Natural killer cell (primary cell): ENCODE results near the gene ANKLE1. TPM values are rescaled to one million over a fixed set of nuclear protein-coding genes. Genes with fewer than 3 reads are reported as not detected.

Experiments used
- ATAC-seq, 3 donors: fragments of 150-1000 bp in 2 of 3; fragments of 200-7000 bp in 1 of 3; cut with Tn5 transposase; 1 replicate in 1 of 3; 2 replicates in 2 of 3; pipeline ENCODE4 v1.10.0; 2021; ENCODE audit warnings: mild to moderate bottlenecking in 2 of 3, moderate library complexity in 2 of 3
- DNase-seq, 2 donors: peaks; one replicate each; pipeline versions ENCODE4 v3.0.0 to v3.0.0-alpha.2; 2013 to 2021; ENCODE audit warnings: mixed read lengths in 1 of 2
- H3K27ac ChIP-seq: one replicate; pipeline ENCODE4 v1.5.1; 2013; ENCODE audit warnings: mild to moderate bottlenecking, low read length
- H3K27me3 ChIP-seq: one replicate; pipeline ENCODE4 v1.6.1; 2013; ENCODE audit warnings: low read length; ENCODE audit not compliant: control insufficient read depth, insufficient read depth
- H3K36me3 ChIP-seq: one replicate; pipeline ENCODE4 v1.6.1; 2013; ENCODE audit warnings: low read length; ENCODE audit not compliant: control insufficient read depth, insufficient read depth
- H3K4me1 ChIP-seq: one replicate; pipeline ENCODE4 v1.6.1; 2013; ENCODE audit warnings: low read length; ENCODE audit not compliant: control insufficient read depth, insufficient read depth
- H3K4me3 ChIP-seq: one replicate; pipeline ENCODE4 v1.5.1; 2013; ENCODE audit warnings: low read length
- H3K9me3 ChIP-seq: one replicate; pipeline ENCODE4 v1.6.1; 2013; ENCODE audit warnings: low read length; ENCODE audit not compliant: control insufficient read depth, insufficient read depth
- H3K27ac Mint-ChIP-seq, 2 donors: one replicate each; pipeline ENCODE4 v1.8.0; 2022; ENCODE audit warnings: mild to moderate bottlenecking in 2 of 2, mixed read lengths in 2 of 2, moderate library complexity in 1 of 2
- H3K27me3 Mint-ChIP-seq, 2 donors: one replicate each; pipeline ENCODE4 v1.8.0; 2022; ENCODE audit warnings: low read depth in 2 of 2, mixed read lengths in 2 of 2
- H3K36me3 Mint-ChIP-seq: one replicate; pipeline ENCODE4 v1.8.0; 2022; ENCODE audit warnings: mixed read lengths
- H3K4me1 Mint-ChIP-seq, 2 donors: one replicate each; pipeline ENCODE4 v1.8.0; 2022; ENCODE audit warnings: mixed read lengths in 2 of 2
- H3K4me3 Mint-ChIP-seq: one replicate; pipeline ENCODE4 v1.8.0; 2022; ENCODE audit warnings: mild to moderate bottlenecking, moderate library complexity, mixed read lengths
- H3K9me3 Mint-ChIP-seq, 2 donors: one replicate each; pipeline ENCODE4 v1.8.0; 2022; ENCODE audit warnings: mixed read lengths in 2 of 2
- CTCF ChIP-seq: fragments of 200-600 bp; IDR thresholded peaks from one replicate; pipeline ENCODE4 v1.8.0; 2022; ENCODE audit warnings: antibody characterized with exemption
- WGBS: methylation state at CpG from one replicate; pipeline ENCODE4 v1.1.7; 2013; ENCODE audit warnings: missing lambda C conversion rate; ENCODE audit not compliant: insufficient coverage; 5-methylcytosine and 5-hydroxymethylcytosine counted together
- intact Hi-C: fragments of 100-400 bp; cut with micrococcal nuclease; formaldehyde crosslinking; loops from one replicate; pipeline ENCODE4 v1.14.2; 2022
- total RNA-seq, 4 donors: library from RNA; stranded (reverse); fragments of 120-200 nt in 1 of 4; gene quantifications; one replicate each; pipeline versions ENCODE4 v1.2.3 to v1.2.4, GENCODE V29; 2013 to 2022

ANKLE1 gene
- total RNA-seq, 3 donors from 2014 or later (not counting 1 experiment from before 2014, with no cell fraction given), result 1.3 to 3.6 (median 2.0) TPM

GRCh38 chr19:17260842-17261325 is 20.8 kb upstream of the ANKLE1 start:
- Mint-ChIP-seq H3K4me3 (no peak overlapping the region), H3K27ac (no peak overlapping the region), H3K36me3 (no peaks in the 10 kb centered on the region), H3K9me3 (no peaks in the 10 kb centered on the region), H3K27me3 (peaks cover 0 to 3% of the 10 kb centered on the region in 2 donors), H3K4me1 (peaks cover 6% of the 10 kb centered on the region in 2 donors)
- TF ChIP-seq CTCF, result peak; percentile 85
- peaks cover 6% of the 10 kb centered on the region for H3K4me1 ChIP-seq
- no peaks in the 10 kb centered on the region for H3K36me3 ChIP-seq
- DNase-seq, result peak; percentile 81 to 95
- WGBS, result 41% methylated on average over 15 of the region's 15 CpGs
- peak; percentile 95 to 100 (median 100) for ATAC-seq
- H3K9me3 ChIP-seq, result no peaks in the 10 kb centered on the region
- no peaks in the 10 kb centered on the region for H3K27me3 ChIP-seq
- no peak overlapping the region for H3K4me3 ChIP-seq
- intact Hi-C loops, result no loop called here
- H3K27ac ChIP-seq, result no peak overlapping the region

GRCh38 chr19:17262557-17262956 is 19.1 kb upstream of the ANKLE1 start:
- DNase-seq, result no peak
- H3K27me3 ChIP-seq, result no peaks in the 10 kb centered on the region
- no peaks in the 10 kb centered on the region for H3K9me3 ChIP-seq
- intact Hi-C loops, result no loop called here
- H3K27ac Mint-ChIP-seq, result no peak overlapping the region
- TF ChIP-seq CTCF, result no peak
- WGBS, result 92% methylated on average over 16 of the region's 16 CpGs
- no peaks in the 10 kb centered on the region for H3K9me3 Mint-ChIP-seq
- H3K4me3 ChIP-seq, result no peak overlapping the region
- ATAC-seq, result no peak
- no peaks in the 10 kb centered on the region for H3K36me3 ChIP-seq
- H3K4me1 ChIP-seq, result peaks cover 16% of the 10 kb centered on the region
- H3K4me3 Mint-ChIP-seq, result no peak overlapping the region
- peaks cover 0 to 3% of the 10 kb centered on the region in 2 donors for H3K27me3 Mint-ChIP-seq
- H3K36me3 Mint-ChIP-seq, result no peaks in the 10 kb centered on the region
- H3K4me1 Mint-ChIP-seq, result peaks cover 15 to 16% of the 10 kb centered on the region in 2 donors
- no peak overlapping the region for H3K27ac ChIP-seq

- Mint-ChIP-seq H3K4me3 (no peak overlapping the region), H3K27ac (no peak overlapping the region), H3K27me3 (peaks cover 0 to 3% of the 10 kb centered on the region in 2 donors), H3K4me1 (peaks cover 21 to 22% of the 10 kb centered on the region in 2 donors), H3K36me3 (no peaks in the 10 kb centered on the region), H3K9me3 (no peaks in the 10 kb centered on the region)
- intact Hi-C loops, result no loop called here
- no peak overlapping the region for H3K27ac ChIP-seq
- H3K4me3 ChIP-seq, result no peak overlapping the region
- no peaks in the 10 kb centered on the region for H3K36me3 ChIP-seq
- no peak for DNase-seq
- ATAC-seq, result no peak
- no peaks in the 10 kb centered on the region for H3K27me3 ChIP-seq
- WGBS, result 93% methylated on average over 23 of the region's 23 CpGs
- H3K4me1 ChIP-seq, result peaks cover 27% of the 10 kb centered on the region
- no peaks in the 10 kb centered on the region for H3K9me3 ChIP-seq
- TF ChIP-seq CTCF, result no peak
These were observed 17.7 kb upstream of the ANKLE1 start for GRCh38 chr19:17263712-17264640.
